ENCODE measurements around the gene ZBTB7A.

DNA sequence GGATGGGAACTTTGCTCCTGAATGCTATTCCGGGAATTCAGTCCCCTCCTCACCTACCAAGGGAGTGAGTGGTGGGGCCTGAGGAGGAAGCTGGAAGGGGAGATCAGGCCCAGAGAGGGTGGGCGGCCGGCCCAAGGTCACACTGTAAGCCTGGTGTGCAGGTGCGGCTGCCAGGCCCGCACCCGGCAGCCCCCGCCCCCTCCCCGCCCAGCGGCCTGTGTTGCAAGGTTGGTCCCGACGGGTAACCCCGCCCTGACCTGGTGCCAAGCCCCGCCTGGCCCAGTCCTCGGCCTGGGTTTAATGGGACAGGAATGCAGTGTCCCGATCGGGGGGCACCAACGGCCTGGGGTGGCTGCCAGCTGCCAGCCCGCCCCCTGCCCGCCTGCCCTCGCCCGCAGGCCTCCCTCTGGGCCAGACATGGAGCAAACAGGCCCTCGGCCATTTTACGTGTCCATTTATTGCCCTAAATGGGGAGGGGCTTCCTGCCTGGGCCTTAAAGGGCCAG is 5.5 kb downstream of the ZBTB7A start:
- no peak for TF ChIP-seq CTCF (IDR thresholded peaks at IDR 0.05)
- no peak for TF ChIP-seq POLR2A (IDR thresholded peaks at IDR 0.05)
